HCT116 (cell line): ENCODE results near the gene YTHDF1. TPM values are rescaled to one million over a fixed set of nuclear protein-coding genes. Genes with fewer than 3 reads are reported as not detected.

Source experiments
- ATAC-seq: fragments of 200-7000 bp; cut with Tn5 transposase; 2 replicates; pipeline ENCODE4 v1.9.1; 2020; ENCODE audit warnings: mild to moderate bottlenecking, moderate library complexity
- BruUV-seq: library from RNA; stranded (reverse); fragments of 400-500 nt; replicated peaks from 2 replicates; lab custom pipeline; 2021; lab: Mats Ljungman, UMichigan
- CTCF ChIA-PET: fragments of 300-600 bp; sonication (Branson Sonifier 250); formaldehyde crosslinking; loops from one replicate; lab custom pipeline; 2021; ENCODE audit warnings: antibody characterized with exemption; lab: Charles Lee
- POLR2A ChIA-PET: fragments of 300-600, 350-600 bp; sonication (Branson Sonifier 250); formaldehyde crosslinking; loops from one replicate; lab custom pipeline; 2021; ENCODE audit warnings: antibody characterized with exemption; lab: Charles Lee
- RAD21 ChIA-PET, 2 experiments: fragments of 300-600 bp; sonication (Branson Sonifier 250); formaldehyde crosslinking; loops; one replicate each; lab custom pipeline; 2023; ENCODE audit warnings: low total read pairs in 2 of 2; ENCODE audit not compliant: uncharacterized antibody in 2 of 2, unreplicated experiment in 2 of 2, low non-redundant PET in 1 of 2; lab: Charles Lee
- DNase-seq: peaks from one replicate; pipeline ENCODE4 v3.0.0-alpha.2; 2010; ENCODE audit warnings: low read depth, low spot score
- H2AFZ ChIP-seq: fragments of 200-600 bp; shearing (Covaris generic), sonication (generic); 2 replicates; pipeline ENCODE4 v1.6.1; 2017; ENCODE audit warnings: low read depth, mixed run types, mixed read lengths, antibody characterized with exemption, low read length; ENCODE audit not compliant: poor library complexity, severe bottlenecking
- H3K27ac ChIP-seq: 2 replicates; pipeline ENCODE4 v1.5.1; 2012; ENCODE audit warnings: low read depth, low read length
- H3K27me3 ChIP-seq: fragments of 200-600 bp; sonication (generic); 2 replicates; pipeline ENCODE4 v1.6.1; 2016; ENCODE audit warnings: mixed run types, low read length, mixed read lengths; ENCODE audit not compliant: insufficient read depth
- H3K36me3 ChIP-seq, 2 experiments: fragments of 200-500 bp in 1 of 2; fragments of 200-600 bp in 1 of 2; sonication (Bioruptor generic) in 1 of 2; sonication (generic) in 1 of 2; 2 replicates each; pipeline versions ENCODE4 v1.5.1 to v1.6.1; 2014 to 2016; ENCODE audit warnings: low read length in 2 of 2, inconsistent platforms in 1 of 2, mixed read lengths in 1 of 2, mixed run types in 1 of 2; ENCODE audit not compliant: insufficient read depth in 2 of 2, control insufficient read depth in 1 of 2
- H3K4me1 ChIP-seq, 2 experiments: fragments of 200-600 bp in 1 of 2; sonication (generic) in 1 of 2; 2 replicates each; pipeline versions ENCODE4 v1.5.1 to v1.6.1; 2012 to 2017; ENCODE audit warnings: low read length in 2 of 2, inconsistent platforms in 1 of 2, mild to moderate bottlenecking in 1 of 2, mixed read lengths in 1 of 2, mixed run types in 1 of 2, moderate library complexity in 1 of 2; ENCODE audit not compliant: insufficient read depth in 2 of 2, control insufficient read depth in 1 of 2
- H3K4me2 ChIP-seq: fragments of 200-600 bp; sonication (generic); 2 replicates; pipeline ENCODE4 v1.6.1; 2017; ENCODE audit warnings: mixed run types, low read length, mixed read lengths
- H3K4me3 ChIP-seq, 2 experiments: fragments of 200-600 bp in 1 of 2; sonication (generic) in 1 of 2; replicated peaks in 1 of 2; 2 replicates each; pipeline ENCODE4 v1.5.1; 2011 to 2016; ENCODE audit warnings: low read length in 2 of 2, control low read depth in 1 of 2, low read depth in 1 of 2, mild to moderate bottlenecking in 1 of 2, mixed read lengths in 1 of 2, mixed run types in 1 of 2
- H3K79me2 ChIP-seq: fragments of 200-600 bp; sonication (generic); 2 replicates; pipeline ENCODE4 v1.6.1; 2017; ENCODE audit warnings: mild to moderate bottlenecking, mixed run types, low read length, moderate library complexity, mixed read lengths; ENCODE audit not compliant: insufficient read depth
- H3K9ac ChIP-seq: fragments of 200-600 bp; sonication (generic); 2 replicates; pipeline ENCODE4 v1.6.1; 2016; ENCODE audit warnings: low read length, mixed read lengths
- H3K9me2 ChIP-seq: fragments of 200-600 bp; sonication (generic), shearing (Covaris generic); 2 replicates; pipeline ENCODE4 v1.6.1; 2017; ENCODE audit warnings: mixed run types, mild to moderate bottlenecking, moderate library complexity; ENCODE audit not compliant: insufficient read depth
- H3K9me3 ChIP-seq, 2 experiments: fragments of 200-500 bp in 1 of 2; fragments of 200-600 bp in 1 of 2; sonication (Bioruptor generic) in 1 of 2; sonication (generic) in 1 of 2; 2 replicates each; pipeline ENCODE4 v1.6.1; 2014 to 2017; ENCODE audit warnings: low read length in 2 of 2, mixed read lengths in 2 of 2, inconsistent platforms in 1 of 2, low read depth in 1 of 2, mild to moderate bottlenecking in 1 of 2, mixed run types in 1 of 2, moderate library complexity in 1 of 2; ENCODE audit not compliant: control insufficient read depth in 1 of 2, insufficient read depth in 1 of 2
- H4K20me1 ChIP-seq: fragments of 200-600 bp; sonication (generic), shearing (Covaris generic); 2 replicates; pipeline ENCODE4 v1.6.1; 2017; ENCODE audit warnings: mixed run types, mild to moderate bottlenecking, moderate library complexity; ENCODE audit not compliant: insufficient read depth
- ATF3 ChIP-seq: IDR thresholded peaks from 2 replicates; pipeline ENCODE4 v1.6.1; 2012
- CBX3 ChIP-seq: IDR thresholded peaks from 2 replicates; pipeline ENCODE4 v1.6.1; 2012; ENCODE audit warnings: low read depth
- CEBPB ChIP-seq: IDR thresholded peaks from 2 replicates; pipeline ENCODE4 v1.6.1; 2012; ENCODE audit warnings: low read depth
- CTCF ChIP-seq, 3 experiments: fragments of 200-600 bp in 1 of 3; sonication (generic) in 1 of 3; IDR thresholded peaks in 2 of 3; conservative IDR thresholded peaks in 1 of 3; 2 replicates each; pipeline ENCODE4 v1.5.1; 2012 to 2017; ENCODE audit warnings: low read depth in 2 of 3, low read length in 2 of 3, antibody characterized with exemption in 1 of 3, borderline replicate concordance in 1 of 3, control low read depth in 1 of 3, mild to moderate bottlenecking in 1 of 3, mixed read lengths in 1 of 3, mixed run types in 1 of 3, moderate library complexity in 1 of 3; ENCODE audit not compliant: insufficient read depth in 1 of 3
- EGR1 ChIP-seq: IDR thresholded peaks from 2 replicates; pipeline ENCODE4 v1.6.1; 2012; ENCODE audit warnings: low read depth
- ELF1 ChIP-seq: IDR thresholded peaks from 2 replicates; pipeline ENCODE4 v1.6.1; 2012; ENCODE audit warnings: low read depth, borderline replicate concordance
- EZH2phosphoT487 ChIP-seq: fragments of 200-600 bp; IDR thresholded peaks from 2 replicates; pipeline ENCODE4 v1.6.1; 2018; ENCODE audit warnings: antibody characterized with exemption, borderline replicate concordance
- JUND ChIP-seq: IDR thresholded peaks from 2 replicates; pipeline ENCODE4 v1.6.1; 2012
- POLR2A ChIP-seq: IDR thresholded peaks from 2 replicates; pipeline ENCODE4 v1.7.0; 2011; ENCODE audit warnings: borderline replicate concordance; ENCODE audit not compliant: insufficient read depth, insufficient read length; ENCODE audit errors: extremely low read depth
- POLR2AphosphoS5 ChIP-seq: IDR thresholded peaks from 2 replicates; pipeline ENCODE4 v1.6.1; 2011; ENCODE audit warnings: mild to moderate bottlenecking, low read depth, low read length, moderate library complexity
- REST ChIP-seq: IDR thresholded peaks from 2 replicates; pipeline ENCODE4 v1.6.1; 2012; ENCODE audit warnings: low read depth
- SP1 ChIP-seq: IDR thresholded peaks from 2 replicates; pipeline ENCODE4 v1.6.1; 2012; ENCODE audit warnings: low read depth
- TCF7L2 ChIP-seq: IDR thresholded peaks from 2 replicates; pipeline ENCODE4 v1.7.0; 2011; ENCODE audit warnings: borderline replicate concordance, inconsistent platforms; ENCODE audit not compliant: insufficient read depth, insufficient read length; ENCODE audit errors: extremely low read depth
- ZBTB33 ChIP-seq: IDR thresholded peaks from 2 replicates; pipeline ENCODE4 v1.6.1; 2011; ENCODE audit warnings: mild to moderate bottlenecking, low read length, moderate library complexity; ENCODE audit not compliant: insufficient replicate concordance; ENCODE audit errors: extremely low read depth
- ZNF274 ChIP-seq: fragments of 200-500 bp; sonication (Bioruptor generic); IDR thresholded peaks from 2 replicates; pipeline ENCODE4 v1.6.1; 2014; ENCODE audit warnings: mild to moderate bottlenecking, low read depth, low read length, inconsistent platforms
- intact Hi-C: fragments of 100-400 bp; cut with micrococcal nuclease; formaldehyde crosslinking; loops from 2 replicates; pipeline ENCODE4 v1.10.0; 2022
- total RNA-seq: library from RNA; stranded (reverse); gene quantifications from one replicate; pipeline ENCODE4 v1.2.1, GENCODE V29; 2021; ENCODE audit not compliant: unreplicated experiment

The YTHDF1 gene
- total RNA-seq, 1 experiment from 2014 or later: 42.8 TPM

- Histone ChIP-seq H3K27ac (no peak overlapping the region), H3K36me3 (no peaks in the 10 kb centered on the region), H3K9me3 (peaks cover 8 to 10% of the 10 kb centered on the region in 2 experiments; a peak in 2 of 4 replicates), H3K9ac (no peak overlapping the region), H3K4me1 (no peaks in the 10 kb centered on the region), H3K27me3 (peaks cover 9% of the 10 kb centered on the region; the same call in 1 of the 2 replicates), H3K4me2 (no peak overlapping the region), H3K4me3 (no peak overlapping the region), H3K9me2 (no peaks in the 10 kb centered on the region), H2AFZ (no peak overlapping the region), H4K20me1 (no peaks in the 10 kb centered on the region), H3K79me2 (no peaks in the 10 kb centered on the region)
- TF ChIP-seq ATF3 (no peak), ELF1 (no peak), JUND (no peak), ZNF274 (no peak), EZH2phosphoT487 (no peak), CEBPB (no peak), SP1 (no peak), TCF7L2 (no peak), EGR1 (no peak), REST (no peak), POLR2A (no peak), POLR2AphosphoS5 (no peak), CBX3 (no peak), ZBTB33 (no peak), CTCF (IDR thresholded peaks at IDR 0.05 in 2 of 3, conservative IDR thresholded peaks at IDR 0.05 in 1 of 3; ENCODE audit: borderline replicate concordance in 1 of 3, insufficient read depth in 1 of 3, low read depth in 2 of 3, low read length in 2 of 3) (no peak)
- RAD21 ChIA-PET: no interaction called here
- intact Hi-C loops: no loop called here
- no TSS peak for BruUV-seq
- POLR2A ChIA-PET: no interaction called here
- CTCF ChIA-PET: interaction anchor here (1.5 kb wide), 1 partner anchor 73 kb away, joined by 3 read pairs; no protein-coding TSS in a partner anchor
- ATAC-seq (no peak), DNase-seq (no peak)
Measured at GRCh38 chr20:63150391-63150898, 65.5 kb downstream of the YTHDF1 start.
